ENCODE data around the gene TFPI.
"Not testable (repeated sequence)": the region's sequence is repeated elsewhere in the genome, so short reads cannot be mapped to it uniquely, and the experiment has no call there.

TFPI gene

GRCh38 chr2:187527262-187527661, 27.0 kb downstream of the TFPI start:
- no peak for TF ChIP-seq CTCF (IDR thresholded peaks at IDR 0.05; ENCODE audit: insufficient read depth, missing control alignments)
- no peak for FAIRE-seq
- DNase-seq (ENCODE audit: insufficient read length, low spot score): no peak

GRCh38 chr2:187526792-187527191, 27.4 kb downstream of the TFPI start:
- TF ChIP-seq CTCF (IDR thresholded peaks at IDR 0.05; ENCODE audit: insufficient read depth, missing control alignments): no peak
- no peak for DNase-seq (ENCODE audit: insufficient read length, low spot score)
- FAIRE-seq: no peak

GRCh38 chr2:187525163-187525900, 28.9 kb downstream of the TFPI start:
- FAIRE-seq (no peak), DNase-seq (ENCODE audit: insufficient read length, low spot score) (no peak)
- no peak for TF ChIP-seq CTCF (IDR thresholded peaks at IDR 0.05; ENCODE audit: insufficient read depth, missing control alignments)

- FAIRE-seq (no peak), DNase-seq (ENCODE audit: insufficient read length, low spot score) (no peak)
- TF ChIP-seq CTCF (IDR thresholded peaks at IDR 0.05; ENCODE audit: insufficient read depth, missing control alignments): no peak
These were observed 30.9 kb downstream of the TFPI start for GRCh38 chr2:187523325-187523724.

GRCh38 chr2:187520121-187520624, 34.1 kb downstream of the TFPI start:
- no peak for DNase-seq (ENCODE audit: insufficient read length, low spot score)
- FAIRE-seq: no peak

GRCh38 chr2:187519419-187520120, 34.7 kb downstream of the TFPI start:
- DNase-seq (ENCODE audit: insufficient read length, low spot score) (no peak), FAIRE-seq (no peak)
- no peak for TF ChIP-seq CTCF (IDR thresholded peaks at IDR 0.05; ENCODE audit: insufficient read depth, missing control alignments)

More at GRCh38 chr2:187520121-187520624, 34.1 kb downstream of the TFPI start:
- TF ChIP-seq CTCF (IDR thresholded peaks at IDR 0.05; ENCODE audit: insufficient read depth, missing control alignments): no peak

- not testable (repeated sequence) for FAIRE-seq
These were observed 36.4 kb downstream of the TFPI start for GRCh38 chr2:187517750-187518361.

GRCh38 chr2:187516630-187517510, 37.4 kb downstream of the TFPI start:
- not testable (repeated sequence) for FAIRE-seq

More at GRCh38 chr2:187517750-187518361, 36.4 kb downstream of the TFPI start:
- DNase-seq (ENCODE audit: insufficient read length, low spot score): not testable (repeated sequence)

More at GRCh38 chr2:187516630-187517510, 37.4 kb downstream of the TFPI start:
- DNase-seq (ENCODE audit: insufficient read length, low spot score): not testable (repeated sequence)

Measured in D721Med (cell line).